C4-2B (cell line): ENCODE data around the gene RAB40B.

Experiments used
- CTCF ChIP-seq: fragments of 450-650 bp; conservative IDR thresholded peaks from 2 replicates; pipeline ENCODE4 v1.5.1; 2017; ENCODE audit warnings: mild to moderate bottlenecking
- ZFX ChIP-seq: fragments of 450-650 bp; IDR thresholded peaks from 2 replicates; pipeline ENCODE4 v1.6.1; 2017

DNA sequence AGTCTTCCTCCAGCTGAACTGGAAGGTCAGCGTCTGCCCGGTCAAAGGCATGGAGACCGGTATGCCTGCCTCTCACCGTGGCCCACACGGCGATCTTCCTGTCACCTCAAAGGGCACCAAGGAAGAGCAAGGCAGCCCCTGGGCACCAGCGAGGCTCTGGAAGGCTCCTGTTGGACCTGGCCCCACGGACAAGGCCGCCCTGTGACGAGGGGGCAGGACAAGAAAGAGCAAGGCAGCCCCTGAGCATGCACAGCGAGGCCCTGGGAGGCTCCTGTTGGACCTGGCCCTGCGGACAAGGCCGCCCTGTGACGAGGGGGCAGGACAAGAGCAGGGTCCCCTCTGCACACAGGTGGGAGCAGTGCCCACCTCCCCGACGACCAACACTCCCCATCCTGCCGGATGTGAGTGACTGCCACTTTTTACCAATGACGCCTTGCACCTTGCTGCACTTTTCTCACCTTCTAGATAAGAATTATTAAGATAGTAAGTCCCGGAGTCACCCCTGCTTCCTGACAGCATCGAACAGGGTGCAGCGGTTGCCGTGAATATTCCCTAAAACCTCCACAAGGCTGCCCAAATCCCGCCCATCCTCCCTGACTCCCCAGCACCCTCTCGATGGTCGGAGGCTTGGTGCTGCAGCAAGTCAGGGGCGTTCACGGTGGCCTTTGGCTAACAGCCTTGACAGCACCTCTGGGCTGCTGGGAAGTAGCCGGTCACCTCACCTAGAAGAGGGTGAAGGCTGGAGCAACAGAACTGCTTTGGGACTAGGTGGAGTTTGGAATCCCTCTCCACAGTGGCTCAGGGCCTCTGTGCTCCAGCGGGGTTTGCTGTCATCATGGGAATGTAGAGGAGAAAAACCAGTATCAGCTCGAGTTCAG is 44.6 kb downstream of the RAB40B start:
- no peak for TF ChIP-seq CTCF
- TF ChIP-seq ZFX = no peak
